ENCODE data around the gene CCHCR1.

The CCHCR1 gene

GRCh38 chr6:31116661-31117385 lies 40.8 kb downstream of the CCHCR1 start:
- Mint-ChIP-seq H3K27me3 (no peaks in the 10 kb centered on the region), H3K9me3 (ENCODE audit: low read depth) (no peaks in the 10 kb centered on the region), H3K4me1 (ENCODE audit: low read depth) (no peaks in the 10 kb centered on the region), H3K4me3 (no peak overlapping the region), H3K36me3 (no peaks in the 10 kb centered on the region), H3K27ac (no peak overlapping the region)

GRCh38 chr6:31115941-31116560 lies 41.6 kb downstream of the CCHCR1 start:
- Mint-ChIP-seq H3K4me1 (ENCODE audit: low read depth) (no peaks in the 10 kb centered on the region), H3K4me3 (no peak overlapping the region), H3K9me3 (ENCODE audit: low read depth) (no peaks in the 10 kb centered on the region), H3K36me3 (no peaks in the 10 kb centered on the region), H3K27ac (no peak overlapping the region), H3K27me3 (no peaks in the 10 kb centered on the region)

GRCh38 chr6:31114970-31115849 lies 42.4 kb downstream of the CCHCR1 start:
- H3K4me3 Mint-ChIP-seq: no peak overlapping the region
- no peaks in the 10 kb centered on the region for H3K9me3 Mint-ChIP-seq (ENCODE audit: low read depth)
- H3K27ac Mint-ChIP-seq: no peak overlapping the region
- H3K36me3 Mint-ChIP-seq: no peaks in the 10 kb centered on the region
- no peaks in the 10 kb centered on the region for H3K27me3 Mint-ChIP-seq
- no peaks in the 10 kb centered on the region for H3K4me1 Mint-ChIP-seq (ENCODE audit: low read depth)

- Mint-ChIP-seq H3K9me3 (ENCODE audit: low read depth) (no peaks in the 10 kb centered on the region), H3K27me3 (no peaks in the 10 kb centered on the region), H3K27ac (no peak within 1 kb of the TSS), H3K4me3 (no peak within 1 kb of the TSS), H3K4me1 (ENCODE audit: low read depth) (no peaks in the 10 kb centered on the region), H3K36me3 (no peaks in the 10 kb centered on the region)
These were observed 43.1 kb downstream of the CCHCR1 start, which contains the start of gene PSORS1C1 for GRCh38 chr6:31114541-31114878. Gene PSORS1C1 (plus strand): TSS chr6:31114800. CDS start chr6:31129633, 14,833 bp downstream.

GRCh38 chr6:31113861-31114540 lies 43.6 kb downstream of the CCHCR1 start:
- Mint-ChIP-seq H3K27me3 (no peaks in the 10 kb centered on the region), H3K4me3 (no peak overlapping the region), H3K36me3 (no peaks in the 10 kb centered on the region), H3K9me3 (ENCODE audit: low read depth) (no peaks in the 10 kb centered on the region), H3K27ac (no peak overlapping the region), H3K4me1 (ENCODE audit: low read depth) (no peaks in the 10 kb centered on the region)

GRCh38 chr6:31112478-31112877 lies 45.1 kb downstream of the CCHCR1 start, which contains the start of gene C6orf15:
Gene C6orf15 (minus strand): TSS chr6:31112575. CDS start chr6:31112555, 20 bp downstream.
- Mint-ChIP-seq H3K36me3 (no peaks in the 10 kb centered on the region), H3K27ac (no peak within 1 kb of the TSS), H3K4me1 (ENCODE audit: low read depth) (no peaks in the 10 kb centered on the region), H3K9me3 (ENCODE audit: low read depth) (no peaks in the 10 kb centered on the region), H3K27me3 (no peaks in the 10 kb centered on the region), H3K4me3 (no peak within 1 kb of the TSS)

- H3K4me3 Mint-ChIP-seq: no peak overlapping the region
- no peaks in the 10 kb centered on the region for H3K36me3 Mint-ChIP-seq
- H3K27ac Mint-ChIP-seq: no peak overlapping the region
- H3K4me1 Mint-ChIP-seq (ENCODE audit: low read depth): no peaks in the 10 kb centered on the region
- H3K27me3 Mint-ChIP-seq: no peaks in the 10 kb centered on the region
- no peaks in the 10 kb centered on the region for H3K9me3 Mint-ChIP-seq (ENCODE audit: low read depth)
These were observed 45.9 kb downstream of the CCHCR1 start for GRCh38 chr6:31111712-31112111.

GRCh38 chr6:31110825-31111582 lies 46.6 kb downstream of the CCHCR1 start:
- no peaks in the 10 kb centered on the region for H3K4me1 Mint-ChIP-seq (ENCODE audit: low read depth)
- no peak overlapping the region for H3K27ac Mint-ChIP-seq
- no peak overlapping the region for H3K4me3 Mint-ChIP-seq
- no peaks in the 10 kb centered on the region for H3K27me3 Mint-ChIP-seq
- no peaks in the 10 kb centered on the region for H3K9me3 Mint-ChIP-seq (ENCODE audit: low read depth)
- no peaks in the 10 kb centered on the region for H3K36me3 Mint-ChIP-seq

GRCh38 chr6:31107052-31107451 lies 50.5 kb downstream of the CCHCR1 start:
- H3K27me3 Mint-ChIP-seq: no peaks in the 10 kb centered on the region
- no peak overlapping the region for H3K27ac Mint-ChIP-seq
- H3K4me1 Mint-ChIP-seq (ENCODE audit: low read depth): peaks cover 4% of the 10 kb centered on the region
- no peaks in the 10 kb centered on the region for H3K36me3 Mint-ChIP-seq
- H3K9me3 Mint-ChIP-seq (ENCODE audit: low read depth): no peaks in the 10 kb centered on the region
- no peak overlapping the region for H3K4me3 Mint-ChIP-seq

- Mint-ChIP-seq H3K27ac (no peak overlapping the region), H3K9me3 (ENCODE audit: low read depth) (no peaks in the 10 kb centered on the region)
These were observed 54.5 kb downstream of the CCHCR1 start for GRCh38 chr6:31103136-31103535.

GRCh38 chr6:31098449-31098938 lies 59.1 kb downstream of the CCHCR1 start:
- no peaks in the 10 kb centered on the region for H3K27me3 Mint-ChIP-seq
- H3K4me3 Mint-ChIP-seq: no peak overlapping the region
- H3K27ac Mint-ChIP-seq: no peak overlapping the region
- H3K36me3 Mint-ChIP-seq: no peaks in the 10 kb centered on the region
- H3K9me3 Mint-ChIP-seq (ENCODE audit: low read depth): no peaks in the 10 kb centered on the region
- peaks cover 47% of the 10 kb centered on the region for H3K4me1 Mint-ChIP-seq (ENCODE audit: low read depth)

More at GRCh38 chr6:31103136-31103535, 54.5 kb downstream of the CCHCR1 start:
- no peaks in the 10 kb centered on the region for H3K36me3 Mint-ChIP-seq
- no peak overlapping the region for H3K4me3 Mint-ChIP-seq
- no peaks in the 10 kb centered on the region for H3K27me3 Mint-ChIP-seq
- peaks cover 9% of the 10 kb centered on the region for H3K4me1 Mint-ChIP-seq (ENCODE audit: low read depth)

- Mint-ChIP-seq H3K4me3 (no peak overlapping the region), H3K4me1 (ENCODE audit: low read depth) (peaks cover 46% of the 10 kb centered on the region), H3K27ac (no peak overlapping the region)
These were observed 60.9 kb downstream of the CCHCR1 start for GRCh38 chr6:31096656-31097055.

GRCh38 chr6:31096215-31096614 lies 61.4 kb downstream of the CCHCR1 start:
- Mint-ChIP-seq H3K9me3 (ENCODE audit: low read depth) (no peaks in the 10 kb centered on the region), H3K36me3 (no peaks in the 10 kb centered on the region), H3K27ac (no peak overlapping the region), H3K4me3 (no peak overlapping the region), H3K4me1 (ENCODE audit: low read depth) (peaks cover 46% of the 10 kb centered on the region), H3K27me3 (no peaks in the 10 kb centered on the region)

More at GRCh38 chr6:31096656-31097055, 60.9 kb downstream of the CCHCR1 start:
- Mint-ChIP-seq H3K9me3 (ENCODE audit: low read depth) (no peaks in the 10 kb centered on the region), H3K36me3 (no peaks in the 10 kb centered on the region), H3K27me3 (no peaks in the 10 kb centered on the region)

GRCh38 chr6:31094389-31094881 lies 63.2 kb downstream of the CCHCR1 start:
- H3K4me3 Mint-ChIP-seq: peak overlapping the region; percentile 38
- H3K36me3 Mint-ChIP-seq: no peaks in the 10 kb centered on the region
- peak overlapping the region; percentile 87 for H3K27ac Mint-ChIP-seq
- no peaks in the 10 kb centered on the region for H3K27me3 Mint-ChIP-seq
- no peaks in the 10 kb centered on the region for H3K9me3 Mint-ChIP-seq (ENCODE audit: low read depth)
- H3K4me1 Mint-ChIP-seq (ENCODE audit: low read depth): peaks cover 46% of the 10 kb centered on the region

Data from activated naive CD8-positive, alpha-beta T cell (primary cell).